H1 (cell line): Measurements from ENCODE around the gene FRMD4B.

Experiments used
- ATF3 ChIP-seq: IDR thresholded peaks from 2 replicates; pipeline ENCODE4 v1.6.1; 2011; ENCODE audit warnings: low read depth, mild to moderate bottlenecking, low read length; ENCODE audit not compliant: insufficient read depth
- CHD2 ChIP-seq: IDR thresholded peaks from 2 replicates; pipeline ENCODE4 v1.6.1; 2012; ENCODE audit warnings: low read length, improper control_type of control experiment
- CTCF ChIP-seq, 3 experiments: IDR thresholded peaks; 1 replicate in 2 of 3; 2 replicates in 1 of 3; pipeline versions ENCODE4 v1.5.1 to v1.6.1; 2011; ENCODE audit warnings: low read length in 3 of 3, mild to moderate bottlenecking in 3 of 3, inconsistent platforms in 2 of 3, low read depth in 1 of 3, moderate library complexity in 1 of 3; ENCODE audit not compliant: insufficient read depth in 1 of 3; ENCODE audit errors: control extremely low read depth in 1 of 3
- EZH2 ChIP-seq: fragments of 200-600 bp; sonication (generic); IDR thresholded peaks from 2 replicates; pipeline ENCODE4 v1.7.1; 2012; ENCODE audit warnings: low read depth, mild to moderate bottlenecking, moderate library complexity, low read length, inconsistent platforms; ENCODE audit not compliant: severe bottlenecking
- GABPA ChIP-seq: IDR thresholded peaks from 2 replicates; pipeline ENCODE4 v1.6.1; 2011; ENCODE audit warnings: mild to moderate bottlenecking, low read length, moderate library complexity, borderline replicate concordance; ENCODE audit not compliant: insufficient read depth
- HDAC2 ChIP-seq, 2 experiments: fragments of 300-600 bp in 1 of 2; sonication (generic) in 1 of 2; IDR thresholded peaks; 2 replicates each; pipeline ENCODE4 v1.6.1; 2011 to 2012; ENCODE audit warnings: low read depth in 2 of 2, low read length in 2 of 2, mild to moderate bottlenecking in 2 of 2, moderate library complexity in 2 of 2, borderline replicate concordance in 1 of 2, inconsistent platforms in 1 of 2
- HDAC6 ChIP-seq: IDR thresholded peaks from one replicate; pipeline ENCODE4 v1.7.1; 2012; ENCODE audit warnings: low read depth, mild to moderate bottlenecking, inconsistent platforms, low read length, moderate library complexity
- NRF1 ChIP-seq: IDR thresholded peaks from 2 replicates; pipeline ENCODE4 v1.6.1; 2011; ENCODE audit warnings: mild to moderate bottlenecking, low read depth, low read length, improper control_type of control experiment
- POLR2A ChIP-seq, 2 experiments: IDR thresholded peaks; 1 replicate in 1 of 2; 2 replicates in 1 of 2; pipeline ENCODE4 v1.6.1; 2011; ENCODE audit warnings: low read depth in 2 of 2, low read length in 2 of 2, mild to moderate bottlenecking in 2 of 2; ENCODE audit errors: control extremely low read depth in 1 of 2
- POLR2AphosphoS5 ChIP-seq: IDR thresholded peaks from 2 replicates; pipeline ENCODE4 v1.6.1; 2011; ENCODE audit warnings: low read depth, low read length
- TCF12 ChIP-seq: IDR thresholded peaks from 2 replicates; pipeline ENCODE4 v1.6.1; 2011; ENCODE audit warnings: low read depth, mild to moderate bottlenecking, low read length
- TEAD4 ChIP-seq: IDR thresholded peaks from 2 replicates; pipeline ENCODE4 v1.6.1; 2012; ENCODE audit warnings: low read depth, low read length, inconsistent platforms, mixed read lengths
- USF2 ChIP-seq: IDR thresholded peaks from 2 replicates; pipeline ENCODE4 v1.6.1; 2011; ENCODE audit warnings: low read length, improper control_type of control experiment
- ZNF274 ChIP-seq: IDR thresholded peaks from 2 replicates; pipeline ENCODE4 v1.7.0; 2012; ENCODE audit warnings: low read length, borderline replicate concordance; ENCODE audit errors: extremely low read depth

GRCh38 chr3:69323941-69324340 lies 61.9 kb downstream of the FRMD4B start:
- no peak for TF ChIP-seq CTCF (IDR thresholded peaks at IDR 0.05; ENCODE audit: control extremely low read depth in 1 of 3, insufficient read depth in 1 of 3, low read depth in 1 of 3, low read length in 3 of 3)
- TF ChIP-seq USF2: no peak
- TF ChIP-seq HDAC6: no peak
- TF ChIP-seq CHD2: no peak
- no peak for TF ChIP-seq HDAC2 (IDR thresholded peaks at IDR 0.05; ENCODE audit: borderline replicate concordance in 1 of 2, low read depth in 2 of 2, low read length in 2 of 2)
- TF ChIP-seq TCF12: no peak
- TF ChIP-seq GABPA: no peak
- no peak for TF ChIP-seq NRF1
- no peak for TF ChIP-seq EZH2
- TF ChIP-seq POLR2A (IDR thresholded peaks at IDR 0.05; ENCODE audit: control extremely low read depth in 1 of 2, low read depth in 2 of 2, low read length in 2 of 2): no peak
- no peak for TF ChIP-seq POLR2AphosphoS5
- TF ChIP-seq TEAD4: no peak
- no peak for TF ChIP-seq ATF3
- no peak for TF ChIP-seq ZNF274
